HepG2 (cell line): ENCODE results near the gene KDM8. TPM values are rescaled to one million over a fixed set of nuclear protein-coding genes. Genes with fewer than 3 reads are reported as not detected.

Experiments
- BORCS8-MEF2B ChIP-seq: sonication (generic); formaldehyde crosslinking; IDR thresholded peaks from 2 replicates; pipeline ENCODE4 v1.8.0; 2022; ENCODE audit warnings: mild to moderate bottlenecking, missing genetic modification reagents
- FOXA1 ChIP-seq, 2 experiments: fragments of 450-650 bp in 1 of 2; sonication (generic) in 1 of 2; formaldehyde crosslinking in 1 of 2; IDR thresholded peaks; 2 replicates each; pipeline versions ENCODE4 v1.4.0 to v1.6.1; 2016 to 2020; ENCODE audit warnings: missing genetic modification reagents in 1 of 2
- KLF12 ChIP-seq: sonication (generic); formaldehyde crosslinking; IDR thresholded peaks from 2 replicates; pipeline ENCODE4 v1.4.0; 2020; ENCODE audit warnings: missing genetic modification reagents, borderline replicate concordance
- PITX1 ChIP-seq: sonication (generic); formaldehyde crosslinking; IDR thresholded peaks from 2 replicates; pipeline ENCODE4 v1.5.1; 2020; ENCODE audit warnings: mild to moderate bottlenecking, missing genetic modification reagents
- POGZ ChIP-seq: sonication (generic); formaldehyde crosslinking; IDR thresholded peaks from 2 replicates; pipeline ENCODE4 v1.4.0; 2020; ENCODE audit warnings: mild to moderate bottlenecking, missing genetic modification reagents
- RARG ChIP-seq: sonication (generic); formaldehyde crosslinking; IDR thresholded peaks from 2 replicates; pipeline ENCODE4 v1.4.0; 2020; ENCODE audit warnings: low read depth, mild to moderate bottlenecking, missing genetic modification reagents
- RORA ChIP-seq: sonication (generic); formaldehyde crosslinking; IDR thresholded peaks from 2 replicates; pipeline ENCODE4 v1.5.0; 2020; ENCODE audit warnings: mild to moderate bottlenecking, missing genetic modification reagents, moderate library complexity
- ZFX ChIP-seq: sonication (generic); formaldehyde crosslinking; IDR thresholded peaks from 2 replicates; pipeline ENCODE4 v1.4.0; 2020; ENCODE audit warnings: mild to moderate bottlenecking, low read depth, missing genetic modification reagents, moderate library complexity
- ZMYM4 ChIP-seq: sonication (generic); formaldehyde crosslinking; IDR thresholded peaks from 2 replicates; pipeline ENCODE4 v1.8.1; 2023; ENCODE audit warnings: mild to moderate bottlenecking, missing genetic modification reagents
- ZNF18 ChIP-seq: sonication (generic); formaldehyde crosslinking; IDR thresholded peaks from 2 replicates; pipeline ENCODE4 v1.8.0; 2022; ENCODE audit warnings: mild to moderate bottlenecking, missing genetic modification reagents; ENCODE audit not compliant: insufficient replicate concordance
- ZNF446 ChIP-seq: sonication (generic); formaldehyde crosslinking; IDR thresholded peaks from 2 replicates; pipeline ENCODE4 v1.5.0; 2020; ENCODE audit warnings: mild to moderate bottlenecking, missing genetic modification reagents
- ZNF557 ChIP-seq: sonication (generic); formaldehyde crosslinking; IDR thresholded peaks from 2 replicates; pipeline ENCODE4 v1.4.0; 2020; ENCODE audit warnings: missing genetic modification reagents
- ZNF749 ChIP-seq: sonication (generic); formaldehyde crosslinking; IDR thresholded peaks from 2 replicates; pipeline ENCODE4 v1.8.0; 2022; ENCODE audit warnings: mild to moderate bottlenecking, missing genetic modification reagents, moderate library complexity, borderline replicate concordance
- ZSCAN30 ChIP-seq: sonication (generic); formaldehyde crosslinking; IDR thresholded peaks from 2 replicates; pipeline ENCODE4 v1.5.0; 2020; ENCODE audit warnings: mild to moderate bottlenecking, missing genetic modification reagents
- ZUFSP ChIP-seq: sonication (generic); formaldehyde crosslinking; IDR thresholded peaks from 2 replicates; pipeline ENCODE4 v1.9.0; 2021; ENCODE audit warnings: missing genetic modification reagents, mild to moderate bottlenecking, borderline replicate concordance
- polyA plus RNA-seq, 8 experiments: library from polyadenylated mRNA; depleted of rRNA in 3 of 8; stranded (reverse) in 7 of 8; unstranded in 1 of 8; fragments of >200 nt; fragmentation: Illumina TruSeq in 4 of 8; extraction: Trizol in 4 of 8; gene quantifications; 2 replicates each; pipeline versions ENCODE4 v1.2.1 to v1.2.3, GENCODE V29; 2011 to 2016; ENCODE audit warnings: low read depth in 4 of 8, missing spikeins in 1 of 8, mixed read lengths in 1 of 8; ENCODE audit not compliant: insufficient read depth in 1 of 8
- total RNA-seq, 5 experiments: library from RNA; depleted of rRNA; stranded (reverse); fragments of >200 nt; fragmentation: Illumina TruSeq; extraction: Trizol; gene quantifications; 2 replicates each; pipeline ENCODE4 v1.2.3, GENCODE V29; 2016; ENCODE audit warnings: low read depth in 1 of 5
- TF ChIP-seq, protein P1 (sequence below): sonication (generic); formaldehyde crosslinking; IDR thresholded peaks from 2 replicates; pipeline ENCODE4 v1.8.0; 2022; ENCODE audit warnings: missing genetic modification reagents, mild to moderate bottlenecking, inconsistent platforms, borderline replicate concordance
- TF ChIP-seq, protein P2 (sequence below): sonication (generic); formaldehyde crosslinking; IDR thresholded peaks from 2 replicates; pipeline ENCODE4 v1.9.0; 2021; ENCODE audit warnings: missing genetic modification reagents, borderline replicate concordance
- TF ChIP-seq, protein P3 (sequence below): sonication (generic); formaldehyde crosslinking; conservative IDR thresholded peaks from 2 replicates; pipeline ENCODE4 v1.4.0; 2020; ENCODE audit warnings: missing genetic modification reagents

KDM8 gene
- total and polyA plus RNA-seq, 2 of the 13 experiments (the other 11 are each of a cell fraction or from before 2014, with no cell fraction given), result 3.3 to 8.6 TPM

DNA sequence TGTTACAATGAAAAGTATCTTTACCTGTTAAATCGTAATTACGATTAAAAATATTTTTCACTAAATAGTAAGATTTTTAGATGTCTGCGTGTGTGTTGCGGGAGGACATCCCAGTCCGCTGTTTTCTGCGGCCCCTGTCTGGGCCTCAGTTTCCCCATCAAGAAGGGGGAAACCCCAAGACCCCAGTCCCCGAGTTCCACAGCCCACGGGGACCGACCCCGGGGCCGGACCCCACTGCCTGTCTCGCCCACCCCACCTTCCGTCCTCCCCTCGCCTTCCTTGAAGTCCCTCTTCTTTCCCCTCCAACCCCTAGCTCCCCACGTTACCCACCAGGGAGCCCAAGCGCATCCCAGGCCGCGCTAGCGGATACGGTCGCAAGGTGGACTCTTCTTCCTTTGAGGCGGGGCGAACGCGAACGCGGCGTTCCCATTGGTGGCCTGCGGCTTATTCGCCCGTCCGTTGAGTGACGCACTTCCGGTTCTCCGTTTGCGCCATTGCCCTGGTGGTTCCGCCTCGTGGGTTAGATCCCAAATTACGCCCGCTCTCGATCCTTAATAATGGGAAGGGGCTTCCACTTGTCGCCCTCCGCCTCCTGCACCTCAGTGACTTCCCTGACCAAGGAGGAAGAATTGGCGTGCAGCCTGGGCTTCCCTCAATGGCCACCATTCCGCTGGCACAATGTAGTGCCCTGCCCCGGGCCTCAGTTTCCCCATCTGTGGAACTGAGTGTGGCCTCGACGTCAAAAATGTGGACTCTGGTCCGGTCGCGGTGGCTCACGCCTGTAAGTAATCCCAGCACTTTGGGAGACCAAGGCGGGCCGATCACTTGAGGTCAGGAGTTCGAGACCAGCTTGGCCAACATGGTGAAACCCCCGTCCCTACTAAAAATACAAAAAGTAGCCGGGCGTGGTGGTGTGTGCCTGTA is 65.3 kb downstream of the KDM8 start, which contains the start of gene NSMCE1 (continued):
- TF ChIP-seq ZUFSP (CRISPR knock-in tag) (no peak), POGZ (CRISPR knock-in tag) (peak; percentile 89), RARG (CRISPR knock-in tag) (no peak), ZNF18 (CRISPR knock-in tag) (peak; percentile 81), ZMYM4 (CRISPR knock-in tag) (peak; percentile 91), ZNF446 (0 out of 2 replicates have a peak, but pooled peaks have one; percentile 11), PITX1 (CRISPR knock-in tag) (peak; percentile 65; the same call in 1 of the 2 replicates), ZNF557 (0 out of 2 replicates have a peak, but pooled peaks have one; percentile 61), KLF12 (CRISPR knock-in tag) (peak; percentile 59; the same call in 1 of the 2 replicates), RORA (CRISPR knock-in tag) (no peak), ZFX (CRISPR knock-in tag) (peak; percentile 98), BORCS8-MEF2B (CRISPR knock-in tag) (no peak; the same call in none of the 2 replicates), ZNF749 (peak; percentile 78), FOXA1 (IDR thresholded peaks at IDR 0.05) (no peak), FOXA1 (CRISPR knock-in tag; IDR thresholded peaks at IDR 0.05) (peak; percentile 30), ZSCAN30 (CRISPR knock-in tag) (no peak)
- TF ChIP-seq, protein P1, sequence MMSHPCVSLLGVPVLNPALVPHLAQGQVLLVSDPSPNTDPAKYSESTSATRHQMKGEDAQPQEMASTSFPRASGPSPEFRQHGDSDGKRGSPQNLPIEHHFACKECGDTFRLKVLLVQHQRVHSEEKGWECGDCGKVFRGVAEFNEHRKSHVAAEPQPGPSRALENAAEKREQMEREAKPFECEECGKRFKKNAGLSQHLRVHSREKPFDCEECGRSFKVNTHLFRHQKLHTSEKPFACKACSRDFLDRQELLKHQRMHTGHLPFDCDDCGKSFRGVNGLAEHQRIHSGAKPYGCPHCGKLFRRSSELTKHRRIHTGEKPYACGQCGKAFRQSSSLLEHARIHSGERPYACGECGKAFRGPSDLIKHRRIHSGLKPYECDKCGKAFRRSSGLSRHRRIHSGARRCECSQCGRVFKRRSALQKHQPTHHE (CRISPR knock-in tag), result peak; percentile 69
- TF ChIP-seq, protein P2, sequence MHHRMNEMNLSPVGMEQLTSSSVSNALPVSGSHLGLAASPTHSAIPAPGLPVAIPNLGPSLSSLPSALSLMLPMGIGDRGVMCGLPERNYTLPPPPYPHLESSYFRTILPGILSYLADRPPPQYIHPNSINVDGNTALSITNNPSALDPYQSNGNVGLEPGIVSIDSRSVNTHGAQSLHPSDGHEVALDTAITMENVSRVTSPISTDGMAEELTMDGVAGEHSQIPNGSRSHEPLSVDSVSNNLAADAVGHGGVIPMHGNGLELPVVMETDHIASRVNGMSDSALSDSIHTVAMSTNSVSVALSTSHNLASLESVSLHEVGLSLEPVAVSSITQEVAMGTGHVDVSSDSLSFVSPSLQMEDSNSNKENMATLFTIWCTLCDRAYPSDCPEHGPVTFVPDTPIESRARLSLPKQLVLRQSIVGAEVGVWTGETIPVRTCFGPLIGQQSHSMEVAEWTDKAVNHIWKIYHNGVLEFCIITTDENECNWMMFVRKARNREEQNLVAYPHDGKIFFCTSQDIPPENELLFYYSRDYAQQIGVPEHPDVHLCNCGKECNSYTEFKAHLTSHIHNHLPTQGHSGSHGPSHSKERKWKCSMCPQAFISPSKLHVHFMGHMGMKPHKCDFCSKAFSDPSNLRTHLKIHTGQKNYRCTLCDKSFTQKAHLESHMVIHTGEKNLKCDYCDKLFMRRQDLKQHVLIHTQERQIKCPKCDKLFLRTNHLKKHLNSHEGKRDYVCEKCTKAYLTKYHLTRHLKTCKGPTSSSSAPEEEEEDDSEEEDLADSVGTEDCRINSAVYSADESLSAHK, result 0 out of 2 replicates have a peak, but pooled peaks have one; percentile 29
- TF ChIP-seq, protein P3, sequence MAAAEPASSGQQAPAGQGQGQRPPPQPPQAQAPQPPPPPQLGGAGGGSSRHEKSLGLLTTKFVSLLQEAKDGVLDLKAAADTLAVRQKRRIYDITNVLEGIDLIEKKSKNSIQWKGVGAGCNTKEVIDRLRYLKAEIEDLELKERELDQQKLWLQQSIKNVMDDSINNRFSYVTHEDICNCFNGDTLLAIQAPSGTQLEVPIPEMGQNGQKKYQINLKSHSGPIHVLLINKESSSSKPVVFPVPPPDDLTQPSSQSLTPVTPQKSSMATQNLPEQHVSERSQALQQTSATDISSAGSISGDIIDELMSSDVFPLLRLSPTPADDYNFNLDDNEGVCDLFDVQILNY (CRISPR knock-in tag), result no peak
